ENCODE results near the gene S100A5. TPM values are rescaled to one million over a fixed set of nuclear protein-coding genes. Genes with fewer than 3 reads are reported as not detected.
"Not testable (repeated sequence)": the region's sequence is repeated elsewhere in the genome, so short reads cannot be mapped to it uniquely, and the experiment has no call there.

The S100A5 gene
- total RNA-seq, 1 donor from 2014 or later, result 1.6 TPM

DNA sequence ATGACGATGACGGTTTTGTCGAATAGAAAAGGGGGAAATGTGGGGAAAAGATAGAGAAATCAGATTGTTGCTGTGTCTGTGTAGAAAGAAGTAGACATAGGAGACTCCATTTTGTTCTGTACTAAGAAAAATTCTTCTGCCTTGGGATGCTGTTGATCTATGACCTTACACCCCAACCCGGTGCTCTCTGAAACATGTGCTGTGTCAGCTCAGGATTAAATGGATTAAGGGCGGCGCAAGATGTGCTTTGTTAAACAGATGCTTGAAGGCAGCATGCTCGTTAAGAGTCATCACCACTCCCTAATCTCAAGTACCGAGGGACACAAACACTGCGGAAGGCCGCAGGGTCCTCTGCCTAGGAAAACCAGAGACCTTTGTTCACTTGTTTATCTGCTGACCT is 34.8 kb upstream of the S100A5 start:
- H3K9me3 Mint-ChIP-seq; H3K36me3 Mint-ChIP-seq (ENCODE audit: low read depth); H3K27ac Mint-ChIP-seq; DNase-seq (ENCODE audit: low spot score); H3K4me3 Mint-ChIP-seq; intact Hi-C loops (cut with micrococcal nuclease): not testable (repeated sequence)
- Mint-ChIP-seq H3K4me1 (ENCODE audit: low read depth) (peaks cover 20% of the 10 kb centered on the region), H3K27me3 (ENCODE audit: insufficient read depth) (peaks cover 26% of the 10 kb centered on the region)

GRCh38 chr1:153575081-153575491 is 34.4 kb upstream of the S100A5 start:
- H3K4me3 Mint-ChIP-seq; H3K27ac Mint-ChIP-seq; H3K9me3 Mint-ChIP-seq; H3K36me3 Mint-ChIP-seq (ENCODE audit: low read depth); intact Hi-C loops (cut with micrococcal nuclease); DNase-seq (ENCODE audit: low spot score): not testable (repeated sequence)
- peaks cover 20% of the 10 kb centered on the region for H3K4me1 Mint-ChIP-seq (ENCODE audit: low read depth)
- H3K27me3 Mint-ChIP-seq (ENCODE audit: insufficient read depth), result peaks cover 26% of the 10 kb centered on the region

- Mint-ChIP-seq H3K27me3 (ENCODE audit: insufficient read depth) (peaks cover 18% of the 10 kb centered on the region), H3K9me3 (no peaks in the 10 kb centered on the region), H3K4me3 (no peak overlapping the region), H3K27ac (peak overlapping the region; percentile 27), H3K4me1 (ENCODE audit: low read depth) (peaks cover 25% of the 10 kb centered on the region), H3K36me3 (ENCODE audit: low read depth) (no peaks in the 10 kb centered on the region)
- no peak for DNase-seq (ENCODE audit: low spot score)
- intact Hi-C loops (cut with micrococcal nuclease), result loop anchor here (1.0 kb wide), 1 partner anchor 24 kb away; no protein-coding TSS in a partner anchor
These were observed 32.6 kb upstream of the S100A5 start for GRCh38 chr1:153573351-153573750.

- intact Hi-C loops (cut with micrococcal nuclease), result loop anchor here (1.0 kb wide), 2 partner anchors 25 to 45 kb away; no protein-coding TSS in a partner anchor
- no peak overlapping the region for H3K4me3 Mint-ChIP-seq
- H3K9me3 Mint-ChIP-seq, result no peaks in the 10 kb centered on the region
- H3K27ac Mint-ChIP-seq, result peak overlapping the region; percentile 27
- H3K36me3 Mint-ChIP-seq (ENCODE audit: low read depth), result no peaks in the 10 kb centered on the region
- H3K27me3 Mint-ChIP-seq (ENCODE audit: insufficient read depth), result peaks cover 11% of the 10 kb centered on the region
- peak; percentile 20 for DNase-seq (ENCODE audit: low spot score)
- H3K4me1 Mint-ChIP-seq (ENCODE audit: low read depth), result peaks cover 33% of the 10 kb centered on the region
These were observed 31.9 kb upstream of the S100A5 start for GRCh38 chr1:153572569-153573015.

DNA sequence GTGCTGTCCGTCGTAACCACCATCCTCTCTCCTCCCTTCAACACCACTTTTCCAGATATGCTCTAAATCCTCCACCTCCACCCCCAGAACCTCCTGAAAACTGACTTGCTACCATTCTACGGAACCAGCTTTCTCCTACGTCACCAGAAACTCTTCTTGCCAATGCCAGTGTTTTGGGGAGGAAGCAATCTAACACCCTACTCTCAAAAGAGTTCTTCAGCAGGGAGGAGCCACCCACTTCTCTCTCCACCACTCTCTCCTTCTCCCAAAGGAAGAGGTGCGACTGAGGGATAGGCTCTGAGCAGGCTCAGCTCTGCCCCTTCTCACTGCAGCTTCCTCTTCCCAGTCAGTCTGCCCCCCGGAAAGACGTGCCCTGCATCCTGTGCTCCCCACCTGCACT is 31.0 kb upstream of the S100A5 start:
- Mint-ChIP-seq H3K9me3 (no peaks in the 10 kb centered on the region), H3K27me3 (ENCODE audit: insufficient read depth) (peaks cover 5% of the 10 kb centered on the region), H3K36me3 (ENCODE audit: low read depth) (no peaks in the 10 kb centered on the region), H3K4me3 (no peak overlapping the region), H3K27ac (no peak overlapping the region), H3K4me1 (ENCODE audit: low read depth) (peaks cover 39% of the 10 kb centered on the region)
- intact Hi-C loops (cut with micrococcal nuclease), result loop anchor here (1.0 kb wide), 1 partner anchor 46 kb away; no protein-coding TSS in a partner anchor
- no peak for DNase-seq (ENCODE audit: low spot score)

GRCh38 chr1:153570874-153571273 is 30.1 kb upstream of the S100A5 start:
- H3K27ac Mint-ChIP-seq, result no peak overlapping the region
- no peak for DNase-seq (ENCODE audit: low spot score)
- H3K9me3 Mint-ChIP-seq, result no peaks in the 10 kb centered on the region
- H3K4me3 Mint-ChIP-seq, result no peak overlapping the region
- no peaks in the 10 kb centered on the region for H3K36me3 Mint-ChIP-seq (ENCODE audit: low read depth)
- intact Hi-C loops (cut with micrococcal nuclease), result no loop called here
- H3K27me3 Mint-ChIP-seq (ENCODE audit: insufficient read depth), result peaks cover 5% of the 10 kb centered on the region
- H3K4me1 Mint-ChIP-seq (ENCODE audit: low read depth), result peaks cover 46% of the 10 kb centered on the region

GRCh38 chr1:153569465-153569864 is 28.7 kb upstream of the S100A5 start:
- intact Hi-C loops (cut with micrococcal nuclease), result loop anchor here (5.0 kb wide), 2 partner anchors 63 to 178 kb away; partner anchors contain the start of gene CHTOP
- peaks cover 54% of the 10 kb centered on the region for H3K4me1 Mint-ChIP-seq (ENCODE audit: low read depth)
- H3K4me3 Mint-ChIP-seq, result no peak overlapping the region
- DNase-seq (ENCODE audit: low spot score), result no peak
- H3K36me3 Mint-ChIP-seq (ENCODE audit: low read depth), result no peaks in the 10 kb centered on the region
- H3K27ac Mint-ChIP-seq, result no peak overlapping the region
- H3K9me3 Mint-ChIP-seq, result no peaks in the 10 kb centered on the region
- peaks cover 1% of the 10 kb centered on the region for H3K27me3 Mint-ChIP-seq (ENCODE audit: insufficient read depth)

- intact Hi-C loops (cut with micrococcal nuclease), result loop anchor here (1.0 to 5.0 kb wide), 4 partner anchors 35 to 179 kb away; partner anchors contain the start of gene CHTOP
- Mint-ChIP-seq H3K4me1 (ENCODE audit: low read depth) (peaks cover 54% of the 10 kb centered on the region), H3K36me3 (ENCODE audit: low read depth) (no peaks in the 10 kb centered on the region)
These were observed 27.8 kb upstream of the S100A5 start for GRCh38 chr1:153568367-153569099.

GRCh38 chr1:153567621-153568366 is 27.1 kb upstream of the S100A5 start:
- Mint-ChIP-seq H3K4me1 (ENCODE audit: low read depth) (peaks cover 48% of the 10 kb centered on the region), H3K27me3 (ENCODE audit: insufficient read depth) (peaks cover 1% of the 10 kb centered on the region), H3K36me3 (ENCODE audit: low read depth) (no peaks in the 10 kb centered on the region), H3K27ac (peak overlapping the region; percentile 54), H3K4me3 (no peak overlapping the region), H3K9me3 (no peaks in the 10 kb centered on the region)
- intact Hi-C loops (cut with micrococcal nuclease), result loop anchor here (1.0 to 5.0 kb wide), 5 partner anchors 34 to 180 kb away; partner anchors contain the start of genes CHTOP and ILF2
- DNase-seq (ENCODE audit: low spot score), result no peak

More at GRCh38 chr1:153568367-153569099, 27.8 kb upstream of the S100A5 start:
- DNase-seq (ENCODE audit: low spot score), result peak; percentile 72
- Mint-ChIP-seq H3K27me3 (ENCODE audit: insufficient read depth) (peaks cover 1% of the 10 kb centered on the region), H3K27ac (peak overlapping the region; percentile 78), H3K4me3 (peak overlapping the region; percentile 66), H3K9me3 (no peaks in the 10 kb centered on the region)

DNA sequence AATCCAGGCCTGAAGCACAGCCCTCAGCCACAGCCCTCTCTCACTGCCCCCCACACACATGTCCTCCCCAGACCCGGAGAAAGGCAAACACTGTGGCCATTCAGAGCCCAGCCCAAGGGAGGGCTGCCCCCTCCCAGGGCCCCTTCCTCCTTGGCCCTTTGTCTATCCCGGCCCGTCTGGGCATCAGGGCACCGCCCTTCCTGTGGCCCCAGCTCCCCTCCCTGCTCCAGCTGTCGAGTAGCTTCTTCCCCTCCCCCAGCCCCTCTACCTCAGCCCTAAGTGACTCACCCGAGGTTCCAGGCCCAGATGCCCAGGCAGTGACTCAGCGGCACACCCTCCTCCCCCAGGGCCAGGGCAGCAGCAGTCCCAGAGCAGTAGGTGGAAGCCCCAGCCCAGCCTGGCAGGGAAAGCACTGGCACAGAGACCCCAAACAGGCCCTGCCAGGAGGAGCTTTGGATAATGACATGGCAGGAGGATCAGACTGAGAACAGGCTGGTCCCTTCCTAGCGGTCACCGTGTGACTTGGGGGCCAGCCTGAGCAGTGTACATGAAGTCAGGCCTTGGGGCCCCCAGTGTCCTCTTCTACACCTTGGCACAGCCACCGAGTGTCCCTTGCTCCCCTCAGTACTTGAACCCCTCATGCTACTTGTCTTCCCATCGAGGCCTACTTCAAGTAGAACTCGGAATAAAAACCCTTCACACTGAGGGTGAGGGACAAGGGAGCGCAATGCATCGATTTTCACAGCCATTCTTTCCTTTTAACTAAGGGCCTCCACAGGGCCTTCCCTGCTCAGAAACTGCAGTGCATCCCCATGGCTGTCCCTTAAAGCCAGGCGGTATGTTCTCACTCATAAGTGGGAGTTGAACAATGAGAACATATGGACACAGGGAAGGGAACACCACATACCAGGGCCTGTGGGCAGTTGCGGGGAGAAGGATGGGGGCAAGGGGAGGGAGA is 26.0 kb upstream of the S100A5 start:
- H3K9me3 Mint-ChIP-seq, result no peaks in the 10 kb centered on the region
- H3K4me1 Mint-ChIP-seq (ENCODE audit: low read depth), result peaks cover 38% of the 10 kb centered on the region
- no peaks in the 10 kb centered on the region for H3K36me3 Mint-ChIP-seq (ENCODE audit: low read depth)
- peak; percentile 72 for DNase-seq (ENCODE audit: low spot score)
- H3K4me3 Mint-ChIP-seq, result peak overlapping the region; percentile 38
- intact Hi-C loops (cut with micrococcal nuclease), result loop anchor here (1.0 to 5.0 kb wide), 4 partner anchors 21 to 181 kb away; partner anchors contain the start of genes CHTOP, ILF2 and S100A4
- peak overlapping the region; percentile 89 for H3K27ac Mint-ChIP-seq
- peaks cover 1% of the 10 kb centered on the region for H3K27me3 Mint-ChIP-seq (ENCODE audit: insufficient read depth)

GRCh38 chr1:153565529-153566374 is 25.0 kb upstream of the S100A5 start, which contains the start of gene S100A2:
Gene S100A2, minus strand, starts transcription at chr1:153565844. Its CDS starts 1,967 bp downstream, at chr1:153563877.
- no peak for DNase-seq (ENCODE audit: low spot score)
- no peaks in the 10 kb centered on the region for H3K9me3 Mint-ChIP-seq
- intact Hi-C loops (cut with micrococcal nuclease), result loop anchor here (1.0 to 5.0 kb wide), 4 partner anchors 20 to 182 kb away; partner anchors contain the start of genes CHTOP, ILF2 and S100A4
- peak within 1 kb of the TSS; percentile 76 for H3K4me3 Mint-ChIP-seq
- peaks cover 1% of the 10 kb centered on the region for H3K27me3 Mint-ChIP-seq (ENCODE audit: insufficient read depth)
- peak within 1 kb of the TSS; percentile 100 for H3K27ac Mint-ChIP-seq
- no peaks in the 10 kb centered on the region for H3K36me3 Mint-ChIP-seq (ENCODE audit: low read depth)
- H3K4me1 Mint-ChIP-seq (ENCODE audit: low read depth), result peaks cover 35% of the 10 kb centered on the region
